Ectodermal cell (in vitro differentiated cells): ENCODE data around the gene NXPE1. TPM values are rescaled to one million over a fixed set of nuclear protein-coding genes. Genes with fewer than 3 reads are reported as not detected.
"Not testable (repeated sequence)": the region's sequence is repeated elsewhere in the genome, so short reads cannot be mapped to it uniquely, and the experiment has no call there.

Experiments
- H3K27ac ChIP-seq: 2 replicates; pipeline ENCODE4 v1.7.0; 2013; ENCODE audit warnings: mild to moderate bottlenecking, low read depth, low read length; ENCODE audit not compliant: insufficient read depth, poor library complexity, severe bottlenecking
- H3K27me3 ChIP-seq: 2 replicates; pipeline ENCODE4 v1.7.0; 2013; ENCODE audit warnings: mild to moderate bottlenecking, low read length; ENCODE audit not compliant: insufficient read depth, control insufficient read depth, poor library complexity, severe bottlenecking
- H3K36me3 ChIP-seq: one replicate; pipeline ENCODE4 v1.7.0; 2013; ENCODE audit warnings: low read length; ENCODE audit not compliant: control insufficient read depth, insufficient read depth
- H3K4me1 ChIP-seq: one replicate; pipeline ENCODE4 v1.7.0; 2013; ENCODE audit warnings: low read length; ENCODE audit not compliant: control insufficient read depth, insufficient read depth
- H3K4me3 ChIP-seq: 2 replicates; pipeline ENCODE4 v1.7.0; 2013; ENCODE audit warnings: low read depth, low read length, control low read depth; ENCODE audit not compliant: insufficient read depth
- H3K9me3 ChIP-seq: 2 replicates; pipeline ENCODE4 v1.7.0; 2013; ENCODE audit warnings: mild to moderate bottlenecking, low read length, moderate library complexity; ENCODE audit not compliant: control insufficient read depth
- WGBS, 2 experiments: methylation state at CpG; one replicate each; pipeline ENCODE4 v1.1.7; 2013; ENCODE audit warnings: missing lambda C conversion rate in 2 of 2; 5-methylcytosine and 5-hydroxymethylcytosine counted together
- polyA plus RNA-seq, 4 experiments: library from polyadenylated mRNA; stranded (reverse); fragments of 50-300 nt; gene quantifications; one replicate each; pipeline ENCODE4 v1.2.3, GENCODE V29; 2013

The NXPE1 gene
- not detected for polyA plus RNA-seq (2013, experiment 1 of 4)
- polyA plus RNA-seq (2013, experiment 2 of 4), result not detected
- not detected for polyA plus RNA-seq (2013, experiment 3 of 4)
- not detected for polyA plus RNA-seq (2013, experiment 4 of 4)

DNA sequence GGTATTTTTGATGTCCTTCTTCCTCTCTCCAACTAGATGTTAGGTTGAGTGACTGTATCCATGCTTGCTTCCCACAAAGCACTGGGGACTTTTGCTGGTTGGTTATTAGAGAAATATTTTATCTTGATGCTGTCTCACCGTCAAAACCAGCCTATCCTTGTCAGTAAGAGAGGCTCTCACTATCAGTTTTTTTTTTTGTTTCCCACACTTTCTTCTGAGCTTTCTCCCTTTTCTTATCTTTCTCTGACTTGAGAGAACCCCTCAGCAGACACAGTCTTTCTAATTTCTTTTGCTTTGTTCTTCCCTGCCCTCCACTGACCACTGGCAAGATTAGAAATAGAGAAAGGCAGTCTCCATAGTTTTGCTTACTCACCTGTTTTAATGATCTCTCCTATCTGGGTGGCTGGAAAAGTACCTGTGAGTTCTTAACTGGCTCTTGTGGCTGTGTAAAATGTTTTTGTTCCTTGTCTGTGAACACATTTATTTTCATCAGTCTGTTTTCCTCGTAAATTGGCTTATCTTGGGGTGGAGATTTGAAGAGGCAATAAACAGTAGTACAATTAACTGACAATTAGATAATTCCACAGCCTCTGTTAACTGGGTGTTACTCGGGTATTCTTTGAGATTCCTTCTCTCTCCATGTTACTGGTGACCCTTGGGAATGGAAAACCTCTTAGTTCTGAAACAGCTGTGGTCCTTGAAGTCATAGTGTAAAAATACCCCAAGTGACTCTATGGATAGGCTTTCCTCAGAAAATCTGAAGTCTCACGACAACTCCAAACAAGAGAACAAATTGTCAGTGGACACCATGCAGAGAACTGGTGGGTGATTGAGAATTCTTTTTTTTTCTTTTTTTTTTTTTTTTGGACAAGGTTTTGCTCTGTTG is at the start of gene NXPE1:
Gene NXPE1, minus strand, starts transcription at position 457 of the 886 bp plus-strand sequence. CDS start 8,680 bp downstream, outside the sequence.
- H3K27ac ChIP-seq, result no peak within 1 kb of the TSS
- H3K4me3 ChIP-seq, result no peak within 1 kb of the TSS
- H3K27me3 ChIP-seq, result no peaks in the 10 kb centered on the region
- WGBS, 2 experiments, result 83 to 91% methylated on average over 3 of the region's 4 CpGs
- no peaks in the 10 kb centered on the region for H3K4me1 ChIP-seq
- H3K9me3 ChIP-seq, result no peaks in the 10 kb centered on the region
- no peaks in the 10 kb centered on the region for H3K36me3 ChIP-seq

DNA sequence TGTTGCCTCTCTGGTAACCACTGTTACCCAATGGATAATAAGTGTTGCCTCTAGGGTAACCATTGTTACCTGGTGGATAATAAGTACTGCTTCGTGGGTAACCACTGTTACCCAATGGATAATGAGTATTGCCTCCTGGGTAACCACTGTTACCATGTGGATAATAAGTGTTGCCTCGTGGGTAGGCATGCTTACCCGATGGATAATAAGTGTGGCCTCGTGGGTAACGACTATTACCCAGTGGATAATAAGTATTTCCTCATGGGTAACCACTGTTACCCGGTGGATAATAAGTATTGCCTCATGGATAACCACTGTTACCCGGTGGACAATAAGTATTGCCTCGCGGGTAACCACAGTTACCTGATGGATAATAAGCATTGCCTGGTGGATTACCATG is 49.7 kb upstream of the NXPE1 start:
- Histone ChIP-seq H3K4me3 (no peak overlapping the region), H3K9me3 (peaks cover 2% of the 10 kb centered on the region), H3K4me1 (no peaks in the 10 kb centered on the region), H3K27me3 (no peaks in the 10 kb centered on the region), H3K27ac (no peak overlapping the region), H3K36me3 (no peaks in the 10 kb centered on the region)
- 89 to 90% methylated on average over 9 of the region's 9 CpGs for WGBS, 2 experiments

DNA sequence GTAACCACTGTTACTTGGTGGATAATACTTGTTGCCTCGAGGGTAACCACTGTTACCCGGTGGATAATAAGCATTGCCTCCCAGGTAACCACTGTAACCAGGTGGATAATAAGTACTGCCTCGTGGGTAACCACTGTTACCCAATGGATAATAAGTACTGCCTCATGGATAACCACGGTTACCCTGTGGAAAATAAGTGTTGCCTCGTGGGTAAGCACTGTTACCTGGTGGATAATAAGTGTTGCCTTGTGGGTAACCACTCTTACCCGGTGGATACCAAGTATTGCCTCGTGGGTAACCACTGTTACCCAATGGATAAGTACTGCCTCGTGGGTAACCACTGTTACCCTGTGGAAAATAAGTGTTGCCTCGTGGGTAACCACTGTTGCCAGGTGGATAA is 48.9 kb upstream of the NXPE1 start:
- H3K4me1 ChIP-seq, H3K36me3 ChIP-seq, H3K27me3 ChIP-seq, H3K9me3 ChIP-seq, H3K4me3 ChIP-seq, H3K27ac ChIP-seq: not testable (repeated sequence)
- 93 to 94% methylated on average over 9 of the region's 9 CpGs for WGBS, 2 experiments

DNA sequence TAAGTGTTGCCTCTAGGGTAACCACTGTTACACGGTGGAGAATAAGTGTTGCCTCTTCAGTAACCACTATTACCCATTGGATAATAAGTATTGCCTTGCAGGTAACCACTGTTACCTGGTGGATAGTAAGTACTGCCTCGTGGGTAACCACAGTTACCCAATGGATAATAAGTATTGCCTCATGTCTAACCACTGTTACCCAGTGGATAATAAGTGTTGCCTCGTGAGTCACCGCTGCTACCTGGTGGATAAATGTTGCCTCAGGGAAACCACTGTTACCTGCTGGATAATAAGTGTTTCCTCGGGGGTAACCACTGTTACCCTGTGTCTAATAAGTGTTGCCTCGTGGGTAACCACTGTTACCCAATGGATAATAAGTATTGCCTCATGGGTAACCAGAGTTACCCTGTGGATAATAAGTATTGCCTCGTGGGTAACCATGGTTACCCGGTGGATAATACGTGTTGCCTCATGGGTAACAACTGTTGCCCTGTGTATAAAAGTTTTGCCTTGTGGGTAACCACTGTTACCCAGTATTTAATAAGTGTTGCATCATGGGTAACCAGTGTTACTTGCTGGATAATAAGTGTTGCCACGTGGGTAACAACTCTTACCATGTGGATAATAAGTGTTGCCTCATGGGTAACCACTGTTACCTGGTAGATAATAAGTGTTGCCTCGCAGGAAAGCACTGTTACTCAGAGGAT is 48.2 kb upstream of the NXPE1 start:
- WGBS, 2 experiments, result 91 to 93% methylated on average over 11 of the region's 11 CpGs

DNA sequence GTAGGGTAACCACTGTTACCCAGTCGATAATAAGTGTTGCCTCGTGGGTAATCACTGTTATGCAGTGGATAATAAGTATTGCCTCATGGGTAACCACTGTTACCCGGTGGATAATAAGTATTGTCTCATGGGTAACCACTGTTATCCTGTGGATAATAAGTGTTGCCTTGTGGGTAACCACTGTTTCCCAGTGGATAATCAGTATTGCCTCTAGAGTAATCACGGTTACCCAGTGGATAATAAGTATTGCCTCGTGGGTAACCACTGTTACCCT is 47.1 kb upstream of the NXPE1 start:
- not testable (repeated sequence) for H3K9me3 ChIP-seq, H3K4me3 ChIP-seq, H3K4me1 ChIP-seq, H3K36me3 ChIP-seq, H3K27me3 ChIP-seq, H3K27ac ChIP-seq
- WGBS, 2 experiments, result 93 to 94% methylated on average over 5 of the region's 5 CpGs

More for the DNA sequence above, 48.2 kb upstream of the NXPE1 start:
- Histone ChIP-seq H3K4me3 (no peak overlapping the region), H3K9me3 (peaks cover 2% of the 10 kb centered on the region), H3K36me3 (no peaks in the 10 kb centered on the region), H3K27me3 (no peaks in the 10 kb centered on the region), H3K4me1 (no peaks in the 10 kb centered on the region), H3K27ac (no peak overlapping the region)

DNA sequence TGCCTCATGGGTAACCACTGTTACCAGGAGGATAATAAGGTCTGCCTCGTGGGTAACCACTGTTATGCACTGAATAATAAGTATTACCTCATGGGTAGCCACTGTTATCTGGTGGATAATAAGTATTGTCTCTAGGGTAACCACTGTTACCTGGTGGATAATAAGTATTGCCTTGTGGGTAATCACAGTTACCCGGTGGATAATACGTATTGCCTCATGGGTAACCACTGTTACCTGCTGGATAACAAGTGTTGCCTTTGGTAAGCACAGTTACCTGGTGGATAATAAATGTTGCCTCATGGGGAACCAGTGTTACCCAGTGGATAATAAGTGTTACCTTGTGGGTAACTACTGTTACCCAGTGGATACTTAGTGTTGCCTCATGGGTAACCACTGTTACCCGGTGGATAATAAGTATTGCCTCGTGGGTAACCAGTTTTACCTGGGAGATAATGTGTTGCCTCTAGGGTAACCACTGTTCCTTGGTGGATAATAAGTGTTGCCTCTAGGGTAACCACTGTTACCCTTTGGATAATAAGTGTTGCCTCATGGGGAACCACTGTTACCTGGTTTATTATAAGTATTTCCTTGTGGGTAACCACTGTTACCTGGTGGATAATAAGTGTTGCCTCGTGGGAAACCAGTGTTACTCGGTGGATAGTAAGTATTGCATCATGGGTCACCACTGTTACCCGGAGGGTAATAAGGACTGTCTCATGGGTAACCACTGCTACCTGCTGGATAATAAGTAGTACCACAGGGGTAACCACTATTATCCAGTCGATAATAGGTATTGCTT is 46.5 kb upstream of the NXPE1 start:
- no peaks in the 10 kb centered on the region for H3K27me3 ChIP-seq
- whole genome bisulfite sequencing, 2 experiments, result 92 to 95% methylated on average over 9 of the region's 9 CpGs
- H3K27ac ChIP-seq, result no peak overlapping the region
- H3K4me1 ChIP-seq, result no peaks in the 10 kb centered on the region
- H3K36me3 ChIP-seq, result no peaks in the 10 kb centered on the region
- H3K4me3 ChIP-seq, result no peak overlapping the region
- H3K9me3 ChIP-seq, result peaks cover 2% of the 10 kb centered on the region

DNA sequence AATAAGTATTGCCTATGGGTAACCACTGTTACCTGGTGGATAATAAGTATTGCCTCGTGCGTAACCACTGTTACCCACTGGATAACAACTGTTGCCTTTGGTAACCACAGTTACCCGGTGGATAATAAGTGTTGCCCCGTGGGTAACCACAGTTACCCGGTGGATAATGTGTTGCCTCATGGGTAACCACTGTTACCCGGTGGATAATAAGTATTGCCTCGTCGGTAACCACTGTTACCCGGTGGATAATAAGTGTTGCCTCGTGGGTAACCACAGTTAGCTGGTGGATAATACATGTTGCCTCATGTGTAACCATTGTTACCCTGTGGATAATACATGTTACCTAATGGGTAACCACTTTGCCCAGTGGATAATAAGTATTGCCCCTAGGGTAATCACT is 45.7 kb upstream of the NXPE1 start:
- no peak overlapping the region for H3K4me3 ChIP-seq
- H3K9me3 ChIP-seq, result peaks cover 2% of the 10 kb centered on the region
- H3K27ac ChIP-seq, result no peak overlapping the region
- no peaks in the 10 kb centered on the region for H3K27me3 ChIP-seq
- no peaks in the 10 kb centered on the region for H3K36me3 ChIP-seq
- H3K4me1 ChIP-seq, result no peaks in the 10 kb centered on the region
- WGBS, 2 experiments, result 95 to 96% methylated on average over 10 of the region's 10 CpGs

DNA sequence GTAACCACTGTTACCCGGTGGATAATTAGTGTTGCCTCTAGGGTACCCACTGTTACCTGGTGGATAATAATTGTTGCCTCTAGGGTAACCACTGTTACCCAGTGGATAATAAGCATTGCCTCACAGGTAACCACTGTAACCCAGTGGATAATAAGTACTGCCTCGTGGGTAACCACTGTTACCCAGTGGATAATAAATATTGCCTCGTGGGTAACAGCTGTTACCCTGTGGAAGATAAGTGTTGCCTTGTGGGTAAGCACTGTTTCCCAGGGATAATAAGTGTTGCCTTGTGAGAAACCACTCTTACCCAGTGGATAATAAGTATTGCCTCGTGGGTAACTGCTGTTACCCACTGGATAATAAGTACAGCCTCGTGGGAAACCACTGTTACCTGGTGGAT is 45.2 kb upstream of the NXPE1 start:
- Histone ChIP-seq H3K27me3 (no peaks in the 10 kb centered on the region), H3K4me1 (no peaks in the 10 kb centered on the region), H3K27ac (no peak overlapping the region), H3K9me3 (peaks cover 2% of the 10 kb centered on the region), H3K36me3 (no peaks in the 10 kb centered on the region), H3K4me3 (no peak overlapping the region)
- WGBS, 2 experiments, result 92% methylated on average over 5 of the region's 5 CpGs

DNA sequence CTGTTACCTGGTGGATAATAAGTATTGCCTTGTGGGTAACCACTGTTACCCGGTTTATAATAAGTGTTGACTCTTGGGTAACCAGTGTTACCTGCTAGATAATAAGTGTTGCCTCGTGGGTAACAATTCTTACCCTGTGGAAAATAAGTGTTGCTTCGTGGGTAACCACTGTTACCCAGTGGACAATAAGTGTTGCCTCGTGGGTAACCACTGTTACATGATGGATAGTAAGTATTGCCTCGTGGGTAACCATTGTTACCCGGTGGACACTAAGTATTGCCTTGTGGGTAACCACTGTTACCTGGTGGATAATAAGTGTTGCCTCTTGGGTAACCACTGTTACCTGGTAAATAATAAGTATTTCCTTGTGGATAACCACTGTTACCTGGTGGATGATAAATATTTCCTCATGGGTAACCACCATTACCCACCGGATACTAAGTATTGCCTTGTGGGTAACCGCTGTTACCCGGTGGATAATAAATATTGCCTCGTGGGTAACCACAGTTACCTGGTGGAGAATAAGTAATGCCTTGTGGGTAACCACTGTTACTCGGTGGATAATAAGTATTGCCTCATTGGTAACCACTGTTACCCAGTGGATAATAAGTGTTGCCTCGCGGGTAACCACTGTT is 44.6 kb upstream of the NXPE1 start:
- Histone ChIP-seq H3K4me1 (no peaks in the 10 kb centered on the region), H3K4me3 (no peak overlapping the region), H3K27ac (no peak overlapping the region), H3K27me3 (no peaks in the 10 kb centered on the region), H3K36me3 (no peaks in the 10 kb centered on the region), H3K9me3 (peaks cover 2% of the 10 kb centered on the region)
- WGBS, 2 experiments, result 93 to 94% methylated on average over 13 of the region's 13 CpGs
